Measurements from ENCODE around the gene ADAP1. TPM values are rescaled to one million over a fixed set of nuclear protein-coding genes. Genes with fewer than 3 reads are reported as not detected.
"Not testable (repeated sequence)": the region's sequence is repeated elsewhere in the genome, so short reads cannot be mapped to it uniquely, and the experiment has no call there.

The ADAP1 gene
- total RNA-seq (10 to 100 TPM in 1 of 7 donors, 1 to 10 TPM in 5, under 1 TPM in 1; 0.96 to 16.4 (median 3.6) TPM), polyA plus RNA-seq (1 to 10 TPM in 1 of 2 donors, under 1 TPM in 1; 0.52 to 3.5 TPM)
- long read RNA-seq, donor 1, partial matches to known transcripts, result 0 of 1 reads
- long read RNA-seq, donor 1, other reads (novel, unspliced or antisense), result 0 of 1 reads
- long read RNA-seq, donor 2, partial matches to known transcripts, result 0 of 1 reads
- long read RNA-seq, donor 2, other reads (novel, unspliced or antisense), result 0 of 1 reads
- long read RNA-seq, donor 3, transcript ADAP1-201 (11 exons, 2,363 nt), result major isoform, 5 of 12 reads
- long read RNA-seq, donor 3, partial matches to known transcripts, result 1 of 12 reads
- long read RNA-seq, donor 3, other reads (novel, unspliced or antisense), result 6 of 12 reads

DNA sequence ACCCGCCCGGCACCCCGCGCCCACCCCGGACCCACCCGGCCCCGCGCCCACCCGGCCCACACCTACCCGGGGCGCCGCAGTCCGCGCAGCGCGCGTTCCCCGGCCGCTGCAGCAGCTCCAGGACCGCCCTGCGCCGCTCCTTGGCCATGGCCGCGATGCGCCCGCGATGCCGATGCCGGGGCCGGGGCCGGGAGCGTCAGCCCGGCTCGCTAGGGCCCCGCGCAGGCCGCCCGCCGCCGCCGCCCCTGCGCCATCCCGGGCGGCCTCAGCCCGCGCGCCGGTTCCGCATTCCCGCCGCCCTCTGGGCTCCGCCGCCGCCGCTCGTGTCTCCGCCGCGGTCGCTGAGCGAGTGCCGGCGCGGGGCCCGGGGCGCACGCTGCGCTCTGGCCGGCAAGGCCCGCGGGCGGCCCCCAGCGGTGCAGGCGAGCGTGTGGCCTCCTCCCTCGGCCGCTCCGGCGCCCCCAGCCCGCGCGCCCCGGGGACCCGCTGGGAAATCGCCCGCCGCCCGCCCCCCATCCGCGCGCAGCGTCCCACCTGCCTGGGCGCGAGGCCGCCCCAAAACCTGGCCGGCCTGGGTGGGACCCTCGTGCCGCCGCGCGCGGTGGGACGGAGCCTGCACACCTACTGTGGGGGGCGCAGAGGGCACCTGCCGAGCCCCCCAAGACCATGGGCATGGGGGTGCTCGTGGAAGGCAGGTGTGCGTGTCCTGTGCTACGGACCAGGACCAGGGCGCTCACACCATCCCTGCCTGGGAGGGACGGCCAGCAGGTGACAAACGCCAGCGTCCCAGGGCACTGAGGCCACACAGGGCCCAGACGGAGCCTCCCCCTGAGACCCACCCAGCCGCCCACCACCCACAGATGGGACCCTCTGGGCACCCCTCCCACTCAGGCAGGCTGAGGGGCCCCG is at the start of gene ADAP1:
ADAP1 (minus strand) TSS at position 351 of the 909 bp plus-strand sequence; CDS start at position 148, 203 bp downstream.
- WGBS, 3 donors, result 8 to 25% (median 14%) methylated on average over 14 to 115 of the region's 115 CpGs
- no peaks in the 10 kb centered on the region for H3K9me3 ChIP-seq
- no peak within 1 kb of the TSS for H3K27ac ChIP-seq
- peak in 2 of 5 donors; percentile 21 to 59 for DNase-seq
- TF ChIP-seq CTCF (IDR thresholded peaks at IDR 0.05) (peak in 1 of 3 donors; percentile 12), EP300 (IDR thresholded peaks at IDR 0.05) (no peak), POLR2A (IDR thresholded peaks at IDR 0.05) (no peak)
- H3K4me3 ChIP-seq, result peak within 1 kb of the TSS; percentile 35
- H3K36me3 ChIP-seq, result no peaks in the 10 kb centered on the region
- H3K27me3 ChIP-seq, result peaks cover 5% of the 10 kb centered on the region
- no peaks in the 10 kb centered on the region for H3K4me1 ChIP-seq (ENCODE audit: insufficient read depth)
- intact Hi-C loops (cut with DNase I), result no loop called here

GRCh38 chr7:1002445-1002844 is 48.0 kb upstream of the ADAP1 start:
- 58 to 92% (median 72%) methylated on average over 4 to 7 of the region's 7 CpGs for WGBS, 3 donors
- DNase-seq; H3K27ac ChIP-seq; intact Hi-C loops (cut with DNase I); H3K4me1 ChIP-seq (ENCODE audit: insufficient read depth); H3K9me3 ChIP-seq; H3K4me3 ChIP-seq; H3K36me3 ChIP-seq; H3K27me3 ChIP-seq: not testable (repeated sequence)

GRCh38 chr7:1002026-1002425 is 47.5 kb upstream of the ADAP1 start:
- DNase-seq; H3K27ac ChIP-seq; H3K27me3 ChIP-seq; intact Hi-C loops (cut with DNase I); H3K4me3 ChIP-seq; H3K9me3 ChIP-seq; H3K4me1 ChIP-seq (ENCODE audit: insufficient read depth); H3K36me3 ChIP-seq: not testable (repeated sequence)
- WGBS, 3 donors, result 84 to 100% (median 93%) methylated on average over 4 of the region's 4 CpGs

DNA sequence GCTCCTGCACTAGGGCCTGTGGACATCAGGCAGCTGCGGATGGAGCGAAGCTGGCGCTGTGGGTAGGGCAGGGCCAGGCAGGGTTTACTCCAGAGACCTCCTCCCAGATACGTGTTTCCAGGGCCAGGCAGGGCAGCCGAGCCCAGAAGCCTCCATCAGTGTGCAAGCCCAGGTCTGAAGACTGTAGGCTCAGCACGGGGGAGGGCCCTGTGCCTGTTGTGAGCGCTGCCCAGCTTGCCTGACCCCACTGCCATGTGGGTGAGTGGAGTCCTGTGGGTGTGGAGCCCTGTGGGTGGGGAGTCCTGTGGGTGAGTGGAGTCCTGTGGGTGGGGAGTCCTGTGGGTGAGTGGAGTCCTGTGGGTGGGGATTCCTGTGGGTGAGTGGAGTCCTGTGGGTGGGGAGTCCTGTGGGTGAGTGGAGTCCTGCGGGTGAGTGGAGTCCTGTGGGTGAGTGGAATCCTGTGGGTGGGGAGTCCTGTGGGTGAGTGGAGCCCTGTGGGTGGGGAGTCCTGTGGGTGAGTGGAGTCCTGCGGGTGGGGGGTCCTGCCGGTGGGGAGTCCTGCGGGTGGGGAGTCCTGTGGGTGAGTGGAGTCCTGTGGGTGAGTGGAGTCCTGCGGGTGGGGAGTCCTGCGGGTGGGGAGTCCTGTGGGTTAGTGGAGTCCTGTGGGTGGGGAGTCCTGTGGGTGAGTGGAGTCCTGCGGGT is 46.7 kb upstream of the ADAP1 start:
- H3K36me3 ChIP-seq; H3K4me3 ChIP-seq; H3K27me3 ChIP-seq; H3K27ac ChIP-seq; DNase-seq; intact Hi-C loops (cut with DNase I); H3K4me1 ChIP-seq (ENCODE audit: insufficient read depth); H3K9me3 ChIP-seq: not testable (repeated sequence)
- WGBS, 3 donors, result 85 to 90% (median 88%) methylated on average over 13 to 14 of the region's 14 CpGs

DNA sequence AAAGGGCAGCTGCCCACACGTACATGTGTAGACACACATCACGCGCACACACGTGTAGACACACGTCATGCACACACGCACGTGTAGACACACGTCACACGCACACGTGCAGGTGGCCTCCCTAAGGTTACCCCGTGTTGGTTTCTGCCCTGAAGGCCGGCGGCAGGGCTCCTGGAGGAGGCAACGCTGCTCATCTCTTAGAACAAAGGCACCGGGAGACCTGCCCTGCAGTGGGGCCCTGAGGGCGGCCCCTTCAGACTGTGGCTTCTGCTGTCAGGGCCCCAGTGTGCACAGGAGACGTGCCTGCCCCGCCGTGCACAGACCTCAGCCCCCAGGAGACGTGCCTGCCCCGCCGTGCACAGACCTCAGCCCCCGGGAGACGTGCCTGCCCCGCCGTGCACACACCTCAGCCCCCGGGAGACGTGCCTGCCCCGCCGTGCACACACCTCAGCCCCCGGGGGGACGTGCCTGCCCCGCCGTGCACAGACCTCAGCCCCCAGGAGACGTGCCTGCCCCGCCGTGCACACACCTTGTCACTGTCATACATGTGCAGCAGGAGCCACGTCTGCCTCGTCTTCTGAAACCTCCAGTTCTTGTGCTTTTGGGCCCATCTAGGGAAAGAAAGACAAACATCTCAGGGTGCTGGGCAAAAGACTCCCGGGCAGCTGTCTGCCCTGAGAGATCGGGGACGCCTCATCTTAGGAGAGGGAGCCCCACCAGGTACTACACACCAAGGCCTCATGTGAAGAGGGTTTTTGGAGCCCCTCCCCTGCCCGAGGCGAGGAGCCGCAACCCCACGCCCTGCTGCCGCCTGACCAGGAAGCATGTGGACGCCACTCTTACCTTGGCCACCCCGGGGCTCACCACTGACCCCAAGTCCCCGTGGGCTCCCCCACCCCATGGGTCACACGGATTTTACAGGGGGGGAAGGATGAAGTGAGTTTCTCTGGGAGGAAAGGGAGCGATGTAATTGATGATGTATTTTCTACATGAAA is 45.8 kb upstream of the ADAP1 start:
- H3K36me3 ChIP-seq, result no peaks in the 10 kb centered on the region
- DNase-seq, result peak in 1 of 5 donors; percentile 19
- 86 to 91% (median 88%) methylated on average over 43 to 52 of the region's 52 CpGs for WGBS, 3 donors
- intact Hi-C loops (cut with DNase I), result loop anchor here in 1 of 4 donors (10.0 kb wide), 1 partner anchor 175 kb away; no protein-coding TSS in a partner anchor
- H3K27me3 ChIP-seq, result no peaks in the 10 kb centered on the region
- H3K4me1 ChIP-seq (ENCODE audit: insufficient read depth), result no peaks in the 10 kb centered on the region
- H3K9me3 ChIP-seq, result no peaks in the 10 kb centered on the region
- no peak overlapping the region for H3K4me3 ChIP-seq
- TF ChIP-seq POLR2A (IDR thresholded peaks at IDR 0.05) (no peak), CTCF (IDR thresholded peaks at IDR 0.05) (no peak), EP300 (IDR thresholded peaks at IDR 0.05) (no peak)
- H3K27ac ChIP-seq, result no peak overlapping the region
